Kidney tubule cell (primary cell): ENCODE results near the gene ZNF841.

ENCODE experiments used
- DNase-seq: peaks from one replicate; pipeline ENCODE4 v3.0.0-alpha.2; 2018; ENCODE audit warnings: low spot score

ZNF841 gene

DNA sequence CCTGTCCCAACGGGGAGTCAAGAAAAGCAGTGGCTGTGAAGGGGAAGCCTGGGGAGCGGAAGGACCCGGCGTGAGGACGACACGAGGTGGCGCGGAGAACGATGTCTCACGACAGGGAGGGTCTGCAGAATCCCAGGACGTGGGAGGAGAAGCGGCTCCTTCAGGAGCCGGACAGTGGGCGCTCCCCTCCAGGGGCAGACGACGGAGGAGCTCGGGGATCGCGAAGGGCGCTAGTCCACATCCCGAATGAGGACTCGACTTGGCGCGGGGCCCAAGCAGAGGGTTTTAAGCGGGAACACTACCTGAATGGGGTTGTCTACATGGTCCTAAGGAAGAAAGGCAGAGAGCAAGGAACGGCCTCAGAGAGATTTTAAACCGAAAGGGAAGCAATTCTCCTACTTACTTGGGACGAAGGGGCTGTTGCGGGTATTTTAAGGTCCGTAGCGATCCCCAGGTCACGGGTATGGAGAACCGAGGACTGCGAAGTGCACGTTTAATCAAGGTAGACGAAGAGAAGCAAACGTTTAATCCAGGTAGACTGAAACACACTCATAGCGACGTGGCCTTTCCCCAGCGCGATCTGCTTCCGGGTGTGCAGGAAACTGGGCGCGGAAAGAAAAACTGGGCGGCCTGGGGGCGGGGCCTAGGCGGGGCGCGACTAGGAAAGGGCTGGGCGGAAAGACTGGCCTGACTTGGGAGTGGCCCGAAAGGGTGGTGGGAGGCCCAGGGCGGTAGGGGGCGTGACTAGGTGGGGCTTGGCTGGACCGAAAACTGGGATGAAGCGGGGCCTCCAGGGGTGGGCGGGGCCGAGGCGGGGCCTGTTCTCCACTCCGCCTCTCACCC is at the start of gene ZNF841:
Gene ZNF841, minus strand, starts transcription at position 594 of the 843 bp plus-strand sequence. CDS start 10,964 bp downstream, outside the sequence.
- DNase-seq: peak; percentile 94

DNA sequence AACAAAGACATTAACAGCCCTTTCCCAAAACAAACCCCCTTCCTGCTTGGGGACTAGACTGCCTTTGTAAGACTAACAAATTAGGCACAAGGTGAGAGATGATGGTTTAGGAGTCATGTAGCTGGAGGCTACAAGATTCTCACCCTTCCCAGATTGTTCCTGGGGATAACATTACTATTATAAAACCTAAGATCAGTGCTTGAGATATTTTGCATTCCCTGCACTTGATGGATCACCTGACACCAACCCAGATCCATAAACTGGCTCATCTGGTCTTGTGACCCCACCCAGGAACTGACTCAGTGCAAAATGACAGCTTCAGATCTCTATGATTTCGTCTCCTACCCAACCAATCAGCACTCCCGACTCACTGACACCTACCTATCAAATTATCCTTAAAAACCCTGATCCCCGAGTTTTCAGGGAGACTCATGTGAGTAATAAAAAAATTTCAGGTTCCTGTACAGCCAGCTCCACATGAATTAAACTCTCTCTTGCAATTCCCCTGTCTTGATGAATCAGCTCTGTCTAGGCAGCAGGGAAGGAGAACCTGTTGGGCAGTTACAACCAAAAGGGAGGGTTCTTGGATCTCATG is 46.5 kb upstream of the ZNF841 start:
- no peak for DNase-seq

DNA sequence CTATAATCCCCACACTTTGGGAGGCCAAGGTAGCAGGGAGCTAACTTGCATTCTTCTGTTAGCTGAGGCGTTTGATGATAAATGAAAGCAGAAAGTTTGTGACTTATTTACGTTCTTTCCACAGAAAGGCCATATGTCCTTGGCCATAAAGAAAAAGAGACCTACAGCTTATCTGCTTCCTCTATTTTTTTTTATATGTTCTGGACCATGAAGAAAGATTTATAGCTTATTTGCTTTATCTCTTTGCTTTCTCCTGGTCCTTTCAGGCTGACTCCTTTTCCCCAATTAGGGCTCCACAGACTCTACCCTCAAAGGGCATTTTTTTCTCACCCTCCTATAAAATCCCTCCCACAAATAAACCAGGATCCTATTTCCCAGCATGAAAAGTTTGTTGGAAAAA is 45.6 kb upstream of the ZNF841 start:
- no peak for DNase-seq

DNA sequence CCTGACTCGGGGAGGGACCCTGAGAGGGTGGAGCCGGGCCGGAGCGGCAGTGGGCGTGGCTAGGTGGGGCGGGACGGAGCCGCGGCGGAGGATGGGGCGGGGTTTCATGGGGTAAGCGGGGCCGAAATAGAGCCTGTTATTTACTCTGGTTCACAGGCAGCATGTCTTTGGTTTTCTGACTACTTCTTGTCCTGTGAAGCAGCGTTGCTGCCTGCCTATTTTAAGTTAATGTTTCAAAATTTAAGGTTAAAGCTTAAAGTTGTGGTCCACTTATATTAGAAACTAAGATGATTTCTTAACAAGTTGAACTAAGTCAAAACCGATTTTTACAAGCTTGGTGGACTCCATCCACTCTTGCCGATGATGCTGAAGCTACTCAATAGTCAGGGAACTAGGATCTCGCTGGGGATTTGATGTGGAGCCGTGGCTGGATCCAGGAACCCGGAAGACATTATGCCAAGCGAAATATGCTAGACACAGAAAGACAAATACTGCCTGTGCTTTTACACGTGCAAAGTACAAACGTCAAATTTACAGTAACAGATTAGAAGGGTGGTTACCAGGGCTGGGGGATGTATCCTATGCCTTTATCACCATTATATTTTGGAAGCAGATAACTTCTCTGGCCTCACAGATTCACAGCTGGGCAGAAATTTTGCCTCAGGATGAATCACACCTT is 44.6 kb upstream of the ZNF841 start:
- no peak for DNase-seq

DNA sequence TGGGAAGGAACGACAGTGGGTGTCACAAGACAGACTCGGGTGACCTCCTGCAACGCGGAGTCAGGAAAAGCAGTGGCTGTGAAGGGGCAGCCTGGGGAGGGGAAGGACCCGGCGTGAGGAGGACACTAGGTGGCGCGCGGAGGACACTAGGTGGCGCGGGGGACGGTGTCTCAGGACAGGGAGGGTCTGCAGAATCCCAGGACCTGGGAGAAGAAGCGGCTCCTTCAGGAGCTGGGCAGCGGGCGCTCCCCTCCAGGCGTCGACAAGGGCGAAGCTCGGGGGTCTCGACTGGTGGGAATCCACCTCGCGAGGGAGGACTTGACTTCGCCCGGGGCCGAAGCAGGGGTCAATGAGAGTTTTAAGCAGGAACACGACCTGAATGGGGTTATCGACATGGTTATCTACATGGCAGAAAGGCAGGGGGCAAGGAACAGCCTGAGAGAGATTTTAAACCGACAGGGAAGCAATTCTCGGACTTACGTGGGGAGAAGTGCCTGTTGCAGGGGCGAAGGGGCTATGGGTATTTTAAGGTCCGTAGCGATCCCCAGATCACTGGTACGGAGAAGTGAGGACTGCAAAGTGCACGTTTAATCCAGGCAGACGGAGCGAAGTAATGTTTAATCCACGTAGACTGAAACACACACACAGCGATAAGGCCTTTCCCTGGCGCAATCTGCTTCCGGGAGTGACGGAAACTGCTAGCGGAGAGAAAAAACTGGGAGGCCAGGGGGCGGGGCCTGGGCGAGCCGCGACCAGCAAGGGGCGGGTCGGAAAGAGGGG is 43.9 kb upstream of the ZNF841 start, which contains the start of gene ZNF616:
Gene ZNF616, minus strand, starts transcription at position 687 of the 780 bp plus-strand sequence. CDS start 9,426 bp downstream, outside the sequence.
- peak; percentile 95 for DNase-seq

DNA sequence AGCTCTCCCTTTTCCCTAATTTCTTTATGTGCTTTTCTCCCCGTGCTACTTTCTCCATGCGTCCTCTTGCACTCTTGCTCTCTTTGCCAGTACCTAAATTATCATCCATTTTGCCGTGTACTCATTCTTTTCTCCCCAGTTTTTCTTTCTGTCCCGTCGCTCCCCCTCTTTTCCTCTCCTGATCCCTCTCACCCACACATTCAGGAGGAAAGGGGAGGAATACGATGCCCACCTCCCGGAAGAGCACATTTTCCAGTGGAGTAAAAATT is 43.4 kb upstream of the ZNF841 start:
- DNase-seq: no peak

DNA sequence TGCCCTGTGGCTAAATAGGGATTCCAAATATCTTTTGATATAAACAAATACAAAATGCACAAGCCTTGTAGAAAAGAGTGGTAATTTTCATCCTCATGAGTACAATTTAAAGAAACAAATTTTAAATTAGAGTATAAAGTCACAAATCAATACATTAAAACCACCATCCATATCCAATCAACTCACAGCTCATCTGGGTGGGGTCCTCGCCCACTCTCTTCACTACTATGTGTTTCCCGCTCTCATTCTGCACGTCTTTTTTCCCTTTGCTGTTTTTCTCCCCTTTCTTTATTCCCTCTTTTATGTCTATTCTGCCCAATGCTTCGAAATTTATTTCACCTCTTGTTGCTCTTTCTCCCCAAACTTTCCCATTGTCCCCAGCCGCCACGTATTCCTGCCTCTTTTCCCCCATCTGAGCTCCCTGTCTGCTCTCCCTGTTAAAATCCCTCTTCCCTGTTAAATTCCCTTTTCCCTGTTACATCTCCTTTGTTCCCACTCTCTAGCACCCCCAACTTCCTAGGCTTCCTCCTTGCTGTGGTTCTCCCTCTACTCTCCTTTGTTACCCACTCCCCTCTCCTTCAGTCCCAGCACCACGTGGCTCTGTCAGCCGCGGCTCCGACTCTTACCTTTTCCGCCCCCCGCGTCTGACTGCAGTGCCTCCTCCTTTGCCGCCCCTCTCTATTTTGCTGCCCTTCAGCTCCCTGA is 42.9 kb upstream of the ZNF841 start:
- DNase-seq: peak; percentile 25

DNA sequence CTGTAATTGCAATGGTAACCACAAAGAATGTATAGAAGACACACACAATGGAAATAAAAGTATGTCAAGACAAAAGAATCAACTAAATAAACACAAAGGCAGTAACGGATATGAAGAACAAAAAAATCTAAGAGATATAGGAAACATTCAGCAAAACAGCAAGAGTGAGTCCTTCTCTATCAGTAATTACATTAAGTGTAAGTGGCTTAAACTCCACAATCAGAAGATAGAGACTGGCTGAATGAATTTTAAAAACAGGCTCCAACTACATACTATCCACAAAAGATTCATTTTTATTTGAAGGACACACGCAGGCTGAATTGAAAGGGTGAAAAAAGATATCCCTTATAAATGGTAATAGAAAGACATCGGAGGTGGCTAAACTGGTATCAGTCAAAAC is 24.7 kb upstream of the ZNF841 start:
- DNase-seq: no peak

DNA sequence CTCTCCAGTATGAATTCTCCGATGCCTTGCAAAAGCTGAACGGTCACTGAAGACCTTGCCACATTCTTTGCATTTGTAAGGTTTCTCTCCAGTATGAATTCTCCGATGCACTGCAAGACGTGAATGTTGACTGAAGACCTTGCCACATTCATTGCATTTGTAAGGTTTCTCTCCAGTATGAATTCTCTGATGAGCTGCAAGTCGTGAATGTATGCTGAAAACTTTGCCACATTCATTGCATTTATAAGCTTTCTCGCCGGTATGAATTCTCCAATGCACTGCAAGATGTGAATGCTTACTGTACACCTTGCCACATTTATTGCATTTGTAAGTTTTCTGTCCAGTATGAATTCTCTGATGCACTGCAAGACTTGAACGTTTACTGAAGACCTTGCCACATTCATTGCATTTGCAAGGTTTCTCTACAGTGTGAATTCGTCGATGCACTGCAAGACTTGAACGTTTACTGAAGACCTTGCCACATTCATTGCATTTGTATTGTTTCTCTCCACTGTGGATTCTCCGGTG is 20.0 kb upstream of the ZNF841 start:
- DNase-seq: no peak

DNA sequence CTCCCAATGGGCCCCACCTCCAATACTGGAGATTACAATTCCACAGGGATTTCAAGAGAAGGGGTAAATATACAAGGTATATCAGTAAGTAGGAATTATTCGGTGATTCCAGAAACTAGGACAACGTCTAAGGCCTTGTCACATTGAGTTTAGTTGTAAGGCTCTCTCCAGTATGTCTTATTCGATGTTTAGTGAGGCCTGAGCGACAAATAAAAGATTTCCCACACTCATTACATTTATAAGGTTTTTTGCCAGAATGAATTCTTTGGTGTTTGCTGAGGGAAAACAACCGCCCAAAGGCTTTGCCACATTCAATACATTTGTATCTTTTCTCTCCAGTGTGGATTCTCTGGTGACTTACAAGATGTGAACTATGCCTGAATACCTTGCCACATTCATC is 19.1 kb upstream of the ZNF841 start:
- DNase-seq: no peak

DNA sequence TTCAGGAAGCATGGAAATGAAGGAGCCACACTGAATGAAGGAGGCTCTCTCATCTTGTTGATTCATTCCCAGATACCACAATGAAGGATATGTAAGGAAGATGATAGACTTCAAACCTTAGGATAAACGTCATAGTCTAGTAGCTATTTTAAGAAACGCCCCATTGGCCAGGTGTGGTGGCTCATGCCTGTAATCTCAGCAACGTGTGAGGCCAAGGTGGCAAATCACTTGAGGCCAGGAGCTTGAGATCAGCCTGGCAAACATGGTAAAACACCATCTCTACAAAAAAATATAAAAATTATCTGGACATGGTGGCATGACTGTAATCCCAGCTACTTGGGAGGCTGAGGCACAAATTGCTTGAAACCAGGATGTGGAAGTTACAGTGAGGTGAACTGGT is 17.1 kb upstream of the ZNF841 start:
- no peak for DNase-seq

DNA sequence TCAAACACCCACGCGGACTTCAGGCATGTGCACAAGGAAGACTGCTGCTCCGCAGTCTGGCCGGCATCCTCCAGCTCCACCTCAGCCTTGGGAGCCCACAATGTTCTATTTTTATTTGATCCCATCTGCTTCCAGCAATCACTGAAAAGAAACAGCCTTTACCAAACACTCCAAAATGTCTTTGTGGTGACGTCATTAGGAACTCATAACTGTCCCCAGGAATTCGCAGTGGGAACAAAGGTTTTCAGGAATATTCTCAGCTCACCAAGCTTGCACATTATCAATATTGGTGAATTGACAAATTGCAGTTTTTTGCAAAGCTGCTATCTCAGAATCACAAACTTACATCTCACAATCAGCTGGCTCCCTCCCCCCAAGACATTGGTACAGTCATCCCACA is 15.2 kb upstream of the ZNF841 start:
- no peak for DNase-seq

DNA sequence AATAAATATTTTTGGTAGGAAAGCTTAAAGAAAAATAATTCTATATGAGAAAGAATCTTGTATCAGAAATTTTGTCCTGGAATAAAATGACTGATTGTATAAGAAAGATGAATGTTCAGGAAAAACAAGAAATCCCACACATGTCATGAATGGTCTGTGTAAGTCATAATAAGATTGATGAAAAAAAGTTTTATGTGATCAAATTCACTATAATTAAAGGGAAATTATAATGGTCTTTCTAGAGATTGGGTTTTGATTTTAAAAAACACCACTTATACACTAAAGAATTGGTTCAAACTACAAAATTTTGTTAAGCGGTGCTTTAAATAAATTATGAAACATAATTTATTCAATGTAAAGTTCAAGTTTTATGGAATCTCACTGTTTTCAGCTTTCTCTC is 7.2 kb upstream of the ZNF841 start:
- DNase-seq: no peak

DNA sequence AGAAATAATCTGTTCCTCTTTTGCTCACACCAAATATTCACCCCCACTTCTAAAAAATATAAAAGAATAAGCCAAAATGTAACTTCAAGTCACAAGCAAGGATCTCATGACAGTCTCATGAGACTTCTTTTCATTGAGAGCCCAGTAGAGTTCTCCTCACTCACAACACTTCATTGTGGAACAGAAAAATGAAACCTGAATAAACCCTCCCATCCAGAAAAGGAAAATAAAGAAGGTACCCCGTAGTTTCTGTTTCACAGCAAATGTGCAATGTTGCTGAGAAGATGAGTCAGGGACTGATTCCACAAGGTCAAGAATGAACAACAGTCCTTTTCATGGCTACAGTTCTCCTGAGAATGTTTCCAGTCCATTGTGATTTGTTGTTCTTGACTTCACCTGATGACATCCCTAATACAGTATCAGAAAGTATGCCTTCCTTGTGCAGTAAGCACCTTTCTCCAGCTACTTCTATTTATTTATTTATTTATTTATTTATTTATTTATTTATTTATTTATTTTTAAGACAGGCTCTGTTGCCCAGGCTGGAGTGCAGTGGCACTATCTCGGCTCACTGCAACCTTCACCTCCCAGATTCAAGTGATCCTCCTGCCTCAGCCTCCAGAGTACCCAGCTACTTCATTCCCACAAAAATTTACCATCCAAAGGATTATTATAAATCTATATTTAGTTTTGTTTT is 6.4 kb upstream of the ZNF841 start:
- peak; percentile 16 for DNase-seq

DNA sequence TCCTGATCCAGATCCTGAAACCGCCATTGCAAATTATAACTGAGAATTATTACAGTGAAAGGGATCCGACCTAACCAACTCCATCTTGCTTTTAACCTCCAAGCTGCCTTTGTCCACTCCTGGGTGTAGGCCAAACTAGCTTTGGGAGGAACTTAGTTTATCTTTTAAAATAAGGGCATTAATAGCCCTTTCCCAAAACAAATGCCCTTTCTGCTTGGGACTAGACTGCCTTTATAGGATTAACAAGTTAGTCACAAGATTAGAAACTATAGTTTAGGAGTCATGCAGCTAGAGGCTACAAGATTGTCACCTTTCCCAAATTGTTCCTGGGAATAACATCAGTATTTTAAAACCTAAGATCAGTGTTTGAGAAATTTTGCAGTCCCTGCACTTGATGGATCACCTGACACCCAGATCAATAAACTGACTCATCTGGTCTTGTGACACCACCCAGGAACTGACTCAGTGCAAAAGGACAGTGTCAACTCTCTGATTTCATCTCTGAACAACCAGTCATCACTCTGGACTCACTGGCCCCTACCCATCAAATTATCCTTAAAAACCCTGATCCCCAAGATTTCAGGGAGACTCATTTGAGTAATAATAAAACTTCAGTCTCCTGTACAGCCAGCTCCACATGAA is 4.1 kb upstream of the ZNF841 start:
- DNase-seq: peak; percentile 64

DNA sequence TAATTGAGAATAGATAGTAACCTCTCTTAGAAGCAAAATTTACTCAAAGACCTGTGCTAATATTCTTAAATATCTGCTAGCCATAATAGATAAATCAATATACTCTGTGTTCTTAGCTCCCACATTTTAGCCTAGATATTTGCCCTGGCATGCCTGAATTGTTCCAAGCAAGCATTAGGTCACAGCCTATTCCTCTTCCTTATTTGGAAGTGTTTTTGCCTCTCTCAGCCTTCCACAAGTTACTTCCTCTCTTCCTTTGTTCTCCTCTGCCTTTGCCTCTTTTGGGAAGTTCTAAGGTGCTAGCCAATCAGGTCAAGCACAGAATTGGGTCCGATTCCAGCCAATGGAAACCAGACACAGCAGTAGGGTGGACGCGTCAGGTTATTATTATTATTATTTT is 851 bp upstream of the ZNF841 start:
- DNase-seq: peak; percentile 16

DNA sequence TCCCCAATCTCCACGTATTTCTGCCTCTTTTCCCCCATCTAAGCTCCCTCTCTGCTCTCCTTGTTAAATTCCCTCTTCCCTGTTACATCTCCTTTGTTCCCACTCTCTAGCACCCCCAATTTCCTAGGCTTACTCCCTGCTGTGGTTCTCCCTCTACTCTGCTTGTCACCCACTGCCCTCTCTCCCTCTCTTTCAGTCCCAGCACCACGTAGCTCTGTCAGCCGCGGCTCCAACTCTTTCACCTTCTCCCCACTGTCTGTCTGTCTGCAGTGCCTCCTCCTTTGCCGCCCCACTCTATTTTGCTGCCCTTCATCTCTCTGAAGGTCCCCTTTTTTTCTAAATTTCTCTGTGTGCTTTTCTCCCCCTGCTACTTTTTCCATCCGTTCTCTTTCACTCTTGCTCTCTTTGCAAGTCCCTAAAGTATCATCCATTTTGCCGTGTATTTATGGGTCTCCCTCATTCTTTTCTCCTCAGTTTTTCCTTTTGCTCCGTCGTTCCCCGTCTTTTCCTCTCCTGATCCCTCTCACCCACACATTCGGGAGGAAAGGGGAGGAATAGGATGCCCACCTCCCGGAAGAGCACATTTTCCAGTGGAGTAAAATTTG is 937 bp downstream of the ZNF841 start:
- DNase-seq: peak; percentile 5

DNA sequence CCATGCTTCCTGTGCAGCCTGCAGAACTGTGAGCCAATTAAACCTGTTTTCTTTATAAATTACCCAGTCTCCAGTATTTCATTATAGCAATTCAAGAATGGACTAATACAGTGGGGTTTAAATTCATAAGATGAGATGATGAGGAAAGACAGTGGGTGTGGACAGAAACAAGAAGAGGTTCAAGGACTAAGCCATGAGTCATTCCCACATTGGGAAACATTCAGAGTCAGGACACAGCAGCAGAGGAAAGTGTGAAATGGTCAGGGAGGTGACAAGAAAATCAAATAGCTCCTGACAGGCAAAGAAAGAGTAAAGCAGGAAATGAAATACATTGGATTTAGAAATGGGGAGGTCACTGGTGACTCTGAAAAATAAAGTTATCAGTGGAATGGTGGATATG is 9.1 kb downstream of the ZNF841 start:
- DNase-seq: peak; percentile 7

DNA sequence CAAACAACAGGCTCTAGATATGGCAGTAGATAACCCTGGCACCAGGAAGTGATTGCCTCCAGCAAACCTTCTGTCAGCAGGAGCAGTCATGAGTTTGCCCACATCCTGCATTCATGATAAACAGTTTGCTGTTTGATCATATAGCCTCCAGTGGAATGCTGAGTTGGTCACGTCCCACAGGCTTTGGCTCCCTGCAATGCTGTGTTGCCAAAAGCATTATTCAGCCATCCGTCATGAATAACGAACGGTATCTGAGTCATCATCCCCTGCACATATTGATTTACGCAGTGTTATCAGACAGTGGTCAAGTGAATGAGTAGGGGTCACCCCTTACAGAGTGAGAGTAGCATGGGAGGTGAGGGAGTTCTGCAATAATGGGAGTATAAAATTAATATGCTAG is 25.1 kb downstream of the ZNF841 start:
- DNase-seq: peak; percentile 3

DNA sequence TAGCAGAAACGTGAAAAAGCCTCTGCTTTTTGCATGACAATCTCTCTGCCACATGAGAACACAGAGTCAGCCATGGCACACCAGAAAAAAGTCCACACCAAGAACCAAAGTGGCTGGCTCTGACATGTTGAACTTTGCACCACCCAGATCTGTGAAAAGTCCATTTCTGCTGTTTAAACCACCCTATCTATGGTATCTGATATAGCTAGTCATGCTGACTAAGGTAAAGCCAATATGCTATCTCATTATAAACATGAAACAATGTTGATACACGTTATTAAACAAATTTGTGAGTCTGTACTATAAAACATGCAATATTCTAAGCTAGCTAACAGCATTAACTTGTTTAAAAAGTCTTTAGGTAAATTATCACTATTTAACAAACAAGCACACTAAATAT is 25.9 kb downstream of the ZNF841 start:
- DNase-seq: no peak
